GM21737 (cell line): ENCODE data around the gene PRLH.
"Not testable (repeated sequence)": the region's sequence is repeated elsewhere in the genome, so short reads cannot be mapped to it uniquely, and the experiment has no call there.

Experiments
- ATAC-seq: cut with Tn5 transposase; IDR thresholded peaks from one replicate; pipeline ENCODE4 v1.9.1; 2021; ENCODE audit warnings: mild to moderate bottlenecking, moderate library complexity; ENCODE audit not compliant: unreplicated experiment

The PRLH gene

DNA sequence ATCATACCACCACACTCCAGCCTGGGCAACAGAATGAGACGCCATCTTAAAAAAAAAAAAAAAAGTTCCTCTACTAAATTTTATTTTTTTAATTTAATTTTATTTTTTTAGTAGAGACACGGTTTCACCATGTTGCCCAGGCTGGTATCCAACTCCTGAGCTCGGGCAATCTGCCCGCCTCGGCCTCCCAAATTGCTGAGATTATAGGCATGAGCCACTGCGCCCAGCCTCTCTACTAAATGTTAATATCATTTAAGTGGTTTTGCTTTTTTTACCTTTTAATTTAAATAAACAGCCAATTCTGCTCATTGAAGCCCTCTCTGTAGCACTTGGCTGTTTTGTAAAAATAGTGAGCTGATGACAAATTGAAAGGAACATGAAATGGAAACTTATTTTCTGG is 15.0 kb downstream of the PRLH start:
- no peak for ATAC-seq

DNA sequence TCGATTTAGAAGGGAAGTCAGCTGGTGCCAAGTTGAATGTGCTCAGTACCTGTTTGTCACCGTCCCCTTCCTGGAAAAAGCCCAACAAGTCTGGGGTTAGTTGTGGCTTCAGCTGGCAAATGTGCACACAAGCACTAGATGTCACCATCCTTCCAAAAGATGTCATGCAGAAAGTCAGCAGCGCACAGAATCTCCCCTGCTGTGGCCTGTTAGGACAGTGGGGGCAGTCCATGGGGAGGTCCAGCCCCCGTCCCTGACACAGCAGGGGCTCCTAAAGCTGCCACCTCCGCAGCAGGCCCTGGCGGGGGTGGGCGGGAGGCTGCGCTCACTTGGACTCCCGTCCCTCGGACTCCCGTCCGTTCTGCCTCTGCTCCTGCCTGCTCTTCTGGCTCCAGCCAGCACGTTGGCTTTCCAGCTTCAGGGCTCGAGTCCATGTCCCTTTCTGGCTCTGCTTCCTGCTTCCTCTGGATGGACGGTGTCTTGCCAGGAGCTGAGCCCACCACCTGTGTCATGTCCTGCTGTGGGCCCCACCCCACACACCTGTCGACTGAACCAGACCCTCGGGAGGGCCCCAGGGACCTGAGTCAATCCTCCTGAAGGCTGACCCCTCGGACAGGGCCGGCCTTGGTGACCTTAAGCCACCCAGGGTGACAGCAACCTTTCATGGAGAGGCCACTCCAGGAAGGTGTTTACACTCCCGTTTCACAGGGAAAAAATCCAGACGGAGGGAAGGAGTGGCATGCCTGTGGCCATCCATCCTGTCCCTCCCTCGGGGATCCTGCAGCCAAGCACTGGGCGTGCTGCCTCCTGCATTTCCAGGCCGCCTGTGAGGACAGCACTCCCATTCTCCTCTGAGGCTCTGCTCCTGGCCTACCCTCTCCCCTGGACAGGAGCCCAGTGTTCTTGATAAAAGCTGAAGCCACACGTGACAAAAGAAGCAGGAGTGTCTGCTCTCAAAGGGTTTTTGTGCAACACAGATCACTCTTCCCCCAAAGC is 15.7 kb downstream of the PRLH start:
- no peak for ATAC-seq

DNA sequence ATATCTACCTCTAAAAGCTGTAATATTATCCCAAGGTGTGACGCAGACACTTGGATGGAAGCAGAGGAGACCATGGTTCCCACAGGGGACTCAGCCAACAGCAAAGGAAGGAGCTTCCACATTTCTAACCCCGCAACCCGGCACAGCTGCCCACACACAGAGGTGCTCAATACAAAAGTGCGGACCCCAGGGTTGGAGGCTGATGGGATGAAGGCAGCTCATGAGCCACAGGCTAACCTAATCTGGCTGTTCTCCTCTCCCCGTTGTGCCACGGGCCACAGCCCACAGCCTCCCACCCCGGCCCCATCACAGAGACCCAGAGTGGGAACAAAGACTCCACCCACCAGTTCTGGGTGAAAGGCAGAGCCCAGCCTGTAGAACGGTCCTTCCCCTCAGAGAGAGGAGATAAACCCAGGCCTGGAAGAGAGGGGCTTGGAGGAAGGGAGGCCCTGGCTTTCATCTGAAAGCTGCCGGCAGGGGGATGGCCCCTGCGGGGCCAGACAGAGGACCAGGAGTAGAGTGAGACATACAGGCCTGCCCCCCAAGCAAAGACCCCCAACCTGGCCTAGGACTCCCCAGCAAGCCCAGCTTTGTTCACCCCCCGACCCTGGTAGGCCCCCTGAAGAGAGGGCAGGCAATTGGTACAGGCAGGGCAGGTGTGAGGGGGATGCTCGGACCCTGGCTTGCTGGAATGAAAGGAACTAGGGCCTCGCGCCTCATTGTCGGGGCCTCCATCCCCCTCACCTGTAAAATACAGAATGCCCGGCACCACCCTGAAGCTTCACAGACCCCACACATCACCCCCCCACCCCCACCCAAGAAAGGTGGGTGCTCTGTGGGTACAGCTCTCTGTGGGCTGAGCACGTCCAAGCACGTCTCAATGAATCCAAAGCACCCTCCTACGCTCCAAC is 17.3 kb downstream of the PRLH start:
- ATAC-seq = no peak

DNA sequence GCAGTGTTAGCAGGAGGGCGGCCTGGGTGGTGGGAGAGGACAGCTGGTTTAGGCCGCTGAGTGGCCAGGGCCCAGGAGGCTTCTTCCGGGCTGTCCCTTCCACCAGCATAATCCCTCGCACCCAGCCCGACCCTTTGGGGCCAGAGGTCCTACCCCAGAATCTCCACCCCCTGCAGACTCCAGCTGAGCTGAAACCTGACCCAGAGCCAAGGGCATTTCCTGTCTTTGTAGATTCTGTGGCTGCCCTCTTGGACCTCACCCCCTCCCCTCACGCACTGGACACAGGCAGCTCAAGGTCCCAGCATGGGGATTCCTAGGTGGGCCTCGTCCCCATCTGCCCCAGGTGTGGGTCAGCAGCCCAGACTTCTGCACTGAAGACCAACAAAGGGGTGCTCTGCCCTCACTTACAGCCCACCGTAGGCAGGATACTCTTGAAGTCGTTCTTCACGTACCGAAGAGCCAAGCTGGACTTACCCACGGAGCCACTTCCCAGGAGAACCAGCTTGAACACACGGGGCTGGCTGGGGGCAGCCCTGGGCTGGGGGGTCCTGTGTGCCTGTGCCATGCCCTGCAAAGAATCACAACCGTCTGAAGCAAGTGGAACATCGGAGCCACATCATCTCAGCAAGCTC is 19.3 kb downstream of the PRLH start:
- no peak for ATAC-seq

DNA sequence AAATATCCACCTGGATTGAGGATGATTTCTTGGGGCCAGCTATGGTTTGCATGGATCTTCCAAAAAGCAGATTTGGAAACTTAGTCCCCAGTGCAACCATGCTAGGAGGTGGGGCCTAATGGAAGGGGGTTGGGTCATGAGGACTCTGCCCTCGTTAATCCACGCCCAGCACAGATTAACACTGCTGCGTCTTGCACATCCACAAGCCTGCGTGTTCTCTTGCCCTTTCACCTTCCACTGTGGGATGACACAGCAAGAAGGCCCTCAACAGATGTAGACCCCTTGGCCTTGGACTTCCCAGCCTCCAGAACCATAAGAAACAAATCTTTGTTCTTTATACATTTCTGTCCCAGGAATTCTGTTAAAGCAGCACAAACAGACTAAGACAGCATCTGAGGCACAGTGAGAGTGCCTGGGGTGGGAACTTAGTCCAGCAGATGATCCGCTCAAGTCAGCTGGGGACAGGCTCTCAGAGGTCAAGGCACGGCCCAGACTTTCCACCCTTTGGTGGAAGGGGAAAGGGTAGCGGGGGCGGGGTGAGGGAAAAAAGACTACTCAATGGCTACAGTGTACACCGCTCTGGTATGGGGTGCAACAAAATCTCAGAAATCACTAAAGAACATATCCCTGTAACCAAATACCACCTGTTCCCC is 21.8 kb downstream of the PRLH start:
- ATAC-seq = no peak

DNA sequence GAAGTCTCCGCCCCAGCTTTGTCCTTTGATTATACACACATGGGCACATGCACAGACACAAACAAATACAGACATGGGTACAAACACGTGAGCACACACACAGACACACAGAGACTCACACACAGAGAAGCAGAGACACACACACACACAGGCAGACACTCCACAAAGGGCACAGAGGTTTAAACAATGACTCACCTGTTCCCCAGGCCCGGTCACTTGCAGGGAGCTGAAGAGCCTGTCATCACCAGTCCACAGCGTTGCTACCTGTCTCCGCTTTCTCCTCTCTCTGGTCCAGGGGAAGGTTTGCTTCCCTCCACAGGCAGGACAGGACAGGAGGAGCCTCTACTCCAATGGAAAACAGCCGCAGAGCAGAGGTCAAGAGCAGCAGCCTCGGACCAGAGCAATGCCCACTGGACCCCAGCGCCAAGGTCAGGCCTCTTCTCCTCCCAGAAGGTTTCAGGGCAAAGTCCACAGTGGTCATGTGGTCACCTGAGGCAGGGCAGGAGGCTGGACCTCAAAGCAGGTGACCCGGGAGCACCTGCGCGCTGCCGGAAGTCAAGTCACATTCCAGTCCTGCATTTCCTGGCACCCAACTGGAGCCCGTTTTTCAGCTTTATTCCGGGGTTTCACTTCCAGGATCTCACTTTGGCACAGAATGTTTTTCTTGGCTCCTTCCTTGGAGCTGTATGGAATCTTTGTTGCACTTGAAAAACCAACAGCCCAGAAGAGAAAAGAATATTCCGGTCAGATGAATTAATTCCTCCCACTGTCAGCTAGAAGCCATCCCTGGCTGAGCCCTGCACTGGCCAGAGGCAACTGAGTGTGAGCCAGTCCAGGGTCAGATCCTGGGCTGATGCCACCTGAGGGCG is 24.1 kb downstream of the PRLH start, which contains the start of gene RAB17:
Gene RAB17, minus strand, starts transcription at position 463 of the 869 bp plus-strand sequence. CDS start 4,580 bp downstream, outside the sequence.
- ATAC-seq = no peak

DNA sequence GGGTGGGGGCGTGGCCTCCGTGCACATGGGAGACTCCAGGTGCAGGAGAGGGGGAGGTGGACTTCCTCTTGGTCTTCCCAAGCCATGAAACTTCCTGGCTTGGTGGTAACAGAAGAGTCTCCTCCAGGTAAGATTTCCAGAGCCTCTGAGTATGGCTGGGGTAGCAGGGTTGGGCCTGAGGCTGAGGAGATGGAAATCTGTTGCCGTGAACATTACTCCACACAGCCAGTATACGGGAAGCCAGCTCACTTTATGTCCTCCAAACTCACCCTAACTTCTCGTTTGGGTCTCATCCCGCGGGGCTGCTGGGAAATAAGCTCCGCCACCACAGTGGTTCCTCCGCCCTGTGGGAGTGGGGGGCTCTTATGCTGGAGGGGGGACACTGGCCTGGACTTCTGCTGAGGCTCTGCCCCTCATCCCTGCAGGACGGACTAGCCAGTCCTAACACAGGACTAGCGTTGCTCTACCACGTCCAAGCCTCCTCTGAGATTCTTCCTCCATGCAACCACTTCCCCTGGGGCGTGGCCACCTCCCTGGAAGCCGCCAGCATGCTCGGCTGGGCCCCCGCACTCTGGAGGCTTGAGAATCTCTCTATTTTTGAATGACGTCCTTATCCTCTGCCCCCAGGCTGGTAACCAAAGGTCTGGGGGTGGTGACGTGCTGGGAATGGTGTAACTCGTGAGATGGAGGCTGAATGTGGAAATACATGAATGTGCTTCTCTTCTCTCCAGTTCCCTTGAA is 24.9 kb downstream of the PRLH start:
- no peak for ATAC-seq

DNA sequence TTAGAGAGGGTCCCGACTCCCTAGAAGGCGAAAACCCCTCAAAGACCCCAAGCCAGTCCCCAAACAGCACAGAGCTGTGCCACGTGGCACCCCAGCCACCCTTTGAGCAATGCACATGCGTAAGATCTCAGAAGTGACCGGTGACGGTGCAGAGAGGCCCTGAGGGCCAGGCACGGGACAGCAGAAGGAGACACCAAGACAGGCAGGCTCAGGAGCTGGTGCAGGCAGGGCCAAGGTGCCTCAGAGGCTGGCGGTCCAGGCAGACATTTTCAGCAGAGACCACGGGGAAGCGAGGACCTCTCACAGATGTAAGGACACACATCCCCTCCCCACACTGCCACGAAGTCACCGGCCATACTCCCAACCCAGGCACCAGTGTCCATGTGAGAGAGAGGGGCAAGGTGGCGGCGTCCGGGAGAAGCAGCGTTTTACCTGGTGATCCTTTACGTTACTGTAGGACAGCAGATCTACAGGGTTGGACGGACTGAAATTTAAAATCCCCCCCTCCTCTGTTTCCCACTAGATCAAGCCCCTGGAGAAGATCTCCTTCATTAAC is 26.1 kb downstream of the PRLH start:
- ATAC-seq = no peak

DNA sequence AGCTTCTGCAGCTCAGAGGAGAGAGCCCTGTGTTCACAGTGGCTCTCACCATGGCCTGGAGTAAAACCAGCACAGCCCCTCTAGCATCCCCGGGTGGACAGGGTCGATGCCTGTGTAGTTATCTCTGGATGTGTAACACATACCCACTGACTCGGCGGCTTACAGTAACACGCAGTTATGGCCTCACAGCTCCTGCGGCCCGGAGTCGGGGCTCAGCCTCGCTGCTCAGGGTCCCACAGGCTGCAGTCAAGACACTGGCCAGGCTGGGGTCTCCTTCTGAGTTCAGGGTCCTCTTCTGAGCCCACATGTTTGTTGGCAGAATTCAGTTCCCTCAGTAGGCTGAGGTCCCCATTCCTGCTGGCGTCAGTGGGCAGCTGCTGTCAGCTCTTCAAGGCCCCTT is 26.7 kb downstream of the PRLH start:
- no peak for ATAC-seq

DNA sequence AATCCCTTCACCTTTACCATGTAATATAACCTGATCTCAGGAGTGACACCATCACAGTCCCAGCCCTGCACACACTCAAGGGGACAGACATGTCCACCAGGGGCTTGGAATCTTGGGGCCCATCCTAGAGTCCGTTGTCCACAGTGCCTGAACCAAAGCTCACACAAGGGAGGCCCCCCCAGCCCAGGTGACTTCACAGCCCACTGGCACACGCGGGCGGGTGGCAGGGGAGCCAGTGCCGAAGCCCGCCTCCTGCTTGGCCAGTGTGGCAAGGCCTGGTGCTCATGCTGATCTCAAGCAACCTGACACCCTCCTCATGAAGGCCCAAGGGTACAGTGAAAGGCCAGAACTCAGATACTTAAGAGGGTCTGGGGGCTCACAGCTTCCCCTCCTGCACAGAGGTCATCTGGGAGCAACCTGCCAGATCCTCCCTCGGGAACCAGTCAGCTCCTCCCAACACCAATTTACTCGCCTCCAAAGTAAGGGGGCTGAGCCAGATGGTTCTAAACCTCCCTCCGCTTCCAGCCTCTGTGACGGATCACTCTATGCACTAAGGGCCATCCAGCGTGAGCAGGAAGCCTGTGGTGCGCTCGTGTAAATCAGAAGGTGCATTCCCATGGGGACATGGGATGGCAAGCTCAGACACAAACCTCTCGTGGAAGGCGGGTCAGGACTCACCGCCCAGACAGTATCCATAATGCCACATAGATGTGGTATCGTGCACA is 27.4 kb downstream of the PRLH start:
- ATAC-seq = no peak

DNA sequence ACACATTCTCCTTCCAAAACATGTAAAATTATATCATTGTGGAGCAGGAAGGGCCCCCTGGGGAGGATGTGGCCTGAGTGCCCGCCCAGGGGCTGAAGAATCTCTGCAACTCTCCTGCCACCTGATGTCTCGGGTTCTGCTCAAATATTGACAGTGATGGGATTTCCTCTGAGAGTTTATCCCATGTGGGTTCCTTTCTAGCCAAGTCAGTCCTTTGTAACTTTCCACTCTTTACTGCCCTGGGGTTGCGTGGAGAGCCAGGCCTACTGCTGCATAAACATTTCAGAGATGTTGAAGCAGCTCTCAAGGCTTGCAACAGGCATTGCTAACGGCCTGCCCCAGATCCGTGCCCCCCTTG is 28.1 kb downstream of the PRLH start:
- ATAC-seq = no peak

DNA sequence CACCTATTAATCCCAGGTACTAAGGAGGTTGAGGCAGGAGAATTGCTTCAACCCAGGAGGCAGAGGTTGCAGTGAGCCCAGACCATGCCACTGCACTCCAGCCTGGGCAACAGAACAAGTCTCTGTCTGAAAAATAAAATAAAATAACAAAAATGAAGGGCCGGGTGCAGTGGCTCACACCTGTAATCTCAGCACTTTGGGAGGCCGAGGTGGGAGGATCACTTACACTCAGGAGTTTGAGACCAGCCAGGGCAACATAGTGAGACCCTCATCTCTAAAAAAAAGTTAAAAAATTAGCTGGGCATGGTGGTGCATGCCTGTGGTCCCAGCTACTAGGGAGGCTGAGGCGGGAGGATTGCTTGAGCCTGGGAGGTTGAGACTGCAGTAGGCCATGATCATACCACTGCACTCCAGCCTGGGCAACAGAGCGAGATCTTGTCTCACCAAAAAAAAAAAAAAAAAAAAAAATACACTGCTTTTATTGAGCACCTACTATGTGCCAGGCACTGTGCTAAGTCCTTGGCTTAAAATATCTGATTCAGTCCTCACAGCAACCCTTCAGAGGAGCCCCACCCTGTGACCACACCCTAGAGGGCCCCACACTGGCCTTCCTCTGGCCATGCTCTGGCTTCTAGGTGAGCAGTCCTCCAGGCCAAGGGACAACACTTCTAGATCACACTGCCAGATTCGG is 29.6 kb downstream of the PRLH start:
- not testable (repeated sequence) for ATAC-seq

DNA sequence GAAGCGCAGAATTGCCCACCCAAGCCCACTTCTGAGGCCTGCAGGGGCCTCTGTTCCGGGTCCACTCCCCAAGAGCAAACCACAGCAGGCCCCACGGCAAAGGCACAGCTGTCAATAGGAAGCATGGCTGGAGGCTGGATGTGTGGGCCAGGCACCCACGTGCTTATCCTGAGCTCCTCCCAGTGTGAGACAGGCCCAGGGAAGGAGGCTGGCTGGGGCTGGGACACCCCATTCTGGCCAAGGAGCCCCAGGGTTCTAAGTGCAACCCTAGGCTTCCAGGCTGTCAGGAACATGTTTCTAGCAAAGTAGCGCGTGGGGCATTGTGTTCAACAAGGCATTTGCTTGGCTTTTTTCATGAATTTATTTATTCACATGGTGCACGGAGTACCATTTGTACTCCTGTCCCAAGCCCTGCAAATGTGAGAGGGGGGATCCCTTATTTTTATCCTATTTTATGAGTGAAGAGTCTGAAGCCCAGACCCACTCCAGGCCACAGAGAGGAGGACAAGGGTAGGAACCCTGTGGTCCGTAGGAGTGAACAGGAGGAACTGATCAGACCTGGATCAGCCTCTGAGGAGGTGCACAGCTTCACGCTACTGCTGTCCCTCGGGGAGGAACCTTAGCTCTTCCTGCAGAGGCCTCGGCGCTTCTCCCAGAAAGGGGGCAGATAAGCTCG is 30.3 kb downstream of the PRLH start:
- no peak for ATAC-seq

DNA sequence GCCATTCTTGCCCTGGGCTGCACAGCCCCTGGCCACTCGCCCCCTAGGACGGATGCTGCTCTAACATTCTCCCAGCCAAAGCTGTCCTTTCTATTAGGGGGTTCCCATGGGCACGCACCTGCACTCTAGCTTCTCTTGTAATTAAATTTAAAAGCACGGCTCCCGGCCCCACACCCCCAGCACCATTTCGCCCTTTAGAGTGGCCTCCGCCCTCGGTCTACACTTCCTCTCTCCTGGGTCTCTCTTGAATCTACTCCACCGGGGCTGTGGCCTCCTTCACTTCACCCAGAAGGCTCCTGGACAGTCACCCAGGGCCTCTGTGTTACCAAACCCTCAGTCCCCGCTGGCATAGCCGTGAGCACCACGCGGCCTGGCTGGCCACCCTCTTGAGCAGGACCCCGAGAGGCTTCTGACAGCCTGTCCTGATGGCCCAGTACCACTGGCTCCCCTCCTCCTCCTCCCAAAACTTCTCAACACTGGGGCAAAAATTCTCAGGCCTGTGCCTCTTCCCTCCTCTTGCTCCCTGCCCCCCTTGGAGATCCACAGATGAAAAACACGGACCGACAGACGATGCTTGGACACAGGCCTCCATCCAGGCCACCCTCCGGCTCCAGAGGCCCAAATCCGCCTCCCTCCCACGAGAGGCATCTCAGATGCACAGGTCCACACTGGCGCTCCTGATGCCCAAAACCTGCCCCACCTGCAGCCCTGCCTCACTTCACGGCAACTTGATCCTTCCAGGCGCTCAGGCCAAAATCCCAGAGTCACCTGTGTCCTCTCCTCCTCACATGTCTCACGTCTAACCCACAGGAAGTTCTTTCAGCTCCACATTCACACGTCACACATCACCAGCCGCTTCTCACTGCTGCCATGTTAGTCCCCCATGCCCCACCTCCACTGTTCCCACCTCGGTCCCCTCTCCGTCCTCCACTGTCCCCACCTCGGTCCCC is 31.1 kb downstream of the PRLH start:
- no peak for ATAC-seq

DNA sequence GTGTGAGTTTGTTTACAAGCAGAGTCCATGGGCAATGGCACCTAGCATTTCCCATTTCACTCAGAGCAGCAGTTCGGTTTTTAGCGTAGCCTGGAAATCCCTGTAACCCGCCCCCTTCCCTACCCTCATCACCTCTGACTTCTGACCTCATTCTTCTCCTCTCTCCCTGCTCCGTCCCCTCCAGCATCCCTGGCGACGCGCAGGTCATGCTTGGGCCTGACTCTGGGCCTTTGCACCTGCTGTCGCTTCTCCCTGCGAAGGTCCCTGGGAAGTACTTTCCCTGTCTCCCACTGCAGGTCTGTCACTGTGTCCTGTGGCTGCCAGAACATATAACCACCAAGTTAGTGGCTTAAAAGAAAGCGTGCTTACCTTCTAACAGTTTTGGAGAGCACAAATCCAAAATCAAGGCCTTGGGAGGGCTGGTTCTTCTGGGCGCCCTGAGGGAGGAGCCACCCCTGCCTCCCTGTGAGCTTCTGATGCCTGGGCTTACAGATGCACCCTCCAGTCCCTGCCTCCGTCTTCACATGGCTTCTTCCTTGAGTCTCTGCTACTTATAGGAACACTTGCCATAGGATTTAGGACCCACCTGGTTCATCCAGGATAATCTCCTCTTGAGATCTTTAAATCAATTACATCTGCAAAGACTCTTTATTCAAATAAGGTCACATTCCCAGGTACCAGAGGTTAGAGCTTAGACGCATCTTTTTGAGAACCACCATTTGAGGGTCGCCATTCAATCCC is 32.3 kb downstream of the PRLH start:
- ATAC-seq = no peak
